D721Med (cell line): ENCODE results near the gene NBEAL1.

ENCODE experiments used
- DNase-seq: peaks from one replicate; pipeline ENCODE4 v3.0.0; 2011; ENCODE audit warnings: low spot score; ENCODE audit not compliant: insufficient read length
- FAIRE-seq: peaks from 2 replicates; lab custom pipeline; 2011; peaks lifted over from hg19 to GRCh38; lab: Jason Lieb, UNC
- CTCF ChIP-seq: IDR thresholded peaks from 2 replicates; pipeline ENCODE4 v1.5.1; 2012; ENCODE audit warnings: mild to moderate bottlenecking, control low read depth; ENCODE audit not compliant: insufficient read depth; ENCODE audit errors: missing control alignments

Gene NBEAL1

DNA sequence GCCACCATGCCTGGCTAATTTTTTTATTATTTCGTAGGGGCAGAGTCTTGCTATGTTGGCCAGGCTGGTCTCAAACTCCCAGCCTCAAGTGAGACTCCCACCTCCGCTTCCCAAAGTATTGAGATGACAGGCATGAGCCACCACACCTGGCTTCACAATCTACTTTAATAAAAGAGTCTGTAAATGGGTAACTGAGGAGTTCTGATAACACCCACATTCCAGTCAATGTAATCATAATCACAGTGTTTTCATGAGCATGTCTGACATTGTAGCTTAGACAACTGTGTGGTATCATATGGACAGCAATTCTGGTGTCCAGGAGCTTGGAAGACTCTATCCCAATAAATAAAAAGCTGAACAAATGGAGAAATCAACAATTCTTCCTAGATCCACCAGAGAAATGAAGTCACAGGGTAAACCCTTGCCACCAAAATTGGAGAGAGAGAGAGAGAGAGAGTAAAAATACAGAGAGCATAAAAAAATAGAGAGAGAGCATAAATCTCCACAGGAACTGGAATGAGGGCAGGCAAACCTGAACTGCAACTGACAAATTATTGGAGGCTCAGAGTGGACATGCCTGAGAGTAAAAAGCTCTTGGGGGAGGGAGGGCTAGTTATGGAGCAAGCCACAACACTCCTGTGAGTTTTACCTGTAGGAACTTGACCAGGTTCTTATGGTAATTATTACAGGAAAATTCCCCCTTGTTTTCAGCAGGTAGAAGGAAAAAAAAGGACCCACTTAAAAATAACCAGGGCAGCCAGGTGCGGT lies 12.4 kb upstream of the NBEAL1 start:
- DNase-seq (no peak), FAIRE-seq (no peak)
- no peak for TF ChIP-seq CTCF

DNA sequence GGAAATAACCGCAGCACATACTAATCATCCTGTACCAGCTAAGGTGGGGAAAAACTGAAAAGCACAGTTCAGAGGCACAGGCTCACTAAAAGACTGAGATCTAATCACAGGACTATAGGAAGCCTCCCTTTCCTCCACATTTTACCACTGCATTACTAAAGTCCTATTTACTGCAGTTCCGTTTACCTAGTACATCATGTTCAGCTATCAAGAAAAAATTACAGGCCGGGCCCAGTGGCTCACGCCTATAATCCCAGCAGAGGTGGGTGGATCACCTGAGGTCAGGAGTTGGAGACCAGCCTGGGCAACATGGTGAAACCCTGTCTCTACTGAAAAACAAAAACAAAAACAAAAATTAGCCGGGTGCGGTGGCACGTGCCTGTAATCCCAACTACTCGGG lies 11.0 kb upstream of the NBEAL1 start:
- FAIRE-seq (no peak), DNase-seq (no peak)
- no peak for TF ChIP-seq CTCF

DNA sequence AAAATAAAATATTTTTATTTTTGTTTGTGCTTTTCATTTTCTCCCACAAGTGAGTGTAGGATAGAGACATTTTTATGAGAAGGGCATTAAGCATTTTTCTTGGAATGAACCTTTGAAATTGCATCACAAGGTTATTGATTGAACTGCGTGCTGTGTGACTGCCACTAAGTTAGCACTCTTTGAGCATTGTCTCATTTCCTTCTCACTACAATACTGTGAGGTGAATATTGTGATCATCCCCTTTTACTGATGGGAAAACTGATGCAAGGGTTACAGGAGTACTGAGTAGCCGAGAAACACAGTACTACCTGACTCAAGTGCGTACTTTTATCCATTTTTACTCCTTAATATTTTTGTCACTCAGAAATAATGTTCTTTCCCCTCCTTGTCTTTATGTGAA lies 2.0 kb downstream of the NBEAL1 start:
- FAIRE-seq (no peak), DNase-seq (no peak)
- no peak for TF ChIP-seq CTCF

GRCh38 chr2:203018181-203018580 lies 3.5 kb downstream of the NBEAL1 start:
- no peak for FAIRE-seq
- DNase-seq: no peak
- no peak for TF ChIP-seq CTCF

- DNase-seq (no peak), FAIRE-seq (no peak)
- no peak for TF ChIP-seq CTCF
Observed at GRCh38 chr2:203019142-203019541, 4.5 kb downstream of the NBEAL1 start.

DNA sequence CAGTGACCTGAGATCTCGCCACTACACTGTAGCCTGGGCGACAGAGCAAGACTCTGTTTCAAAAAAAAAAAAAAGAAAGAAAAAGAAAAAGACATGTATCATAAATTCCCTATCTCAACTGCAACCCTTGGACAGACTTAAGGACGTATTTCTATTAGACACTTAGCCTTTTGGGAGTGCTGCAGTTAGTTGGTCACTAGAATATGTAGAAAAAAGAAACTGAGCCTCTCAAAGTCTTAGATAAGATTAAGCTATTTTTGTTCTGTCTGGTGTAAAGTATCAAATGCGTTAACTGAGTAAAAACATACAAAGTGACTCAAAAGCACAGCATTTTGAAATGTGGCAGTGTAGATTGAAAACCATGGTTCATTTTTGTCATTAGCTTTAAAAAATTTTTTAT lies 7.3 kb downstream of the NBEAL1 start:
- TF ChIP-seq CTCF: no peak
- FAIRE-seq (no peak), DNase-seq (no peak)

GRCh38 chr2:203022751-203023150 lies 8.1 kb downstream of the NBEAL1 start:
- no peak for DNase-seq
- no peak for TF ChIP-seq CTCF
- FAIRE-seq: no peak
